H1 (cell line): ENCODE measurements around the gene BATF2. TPM values are rescaled to one million over a fixed set of nuclear protein-coding genes. Genes with fewer than 3 reads are reported as not detected.

Source experiments
- BCL11A ChIP-seq, 2 experiments: IDR thresholded peaks; one replicate each; pipeline ENCODE4 v1.6.1; 2011; ENCODE audit warnings: low read depth in 2 of 2, low read length in 2 of 2, mild to moderate bottlenecking in 2 of 2
- BRCA1 ChIP-seq: IDR thresholded peaks from 2 replicates; pipeline ENCODE4 v1.6.1; 2012; ENCODE audit warnings: low read depth, low read length, improper control_type of control experiment
- EZH2 ChIP-seq: fragments of 200-600 bp; sonication (generic); IDR thresholded peaks from 2 replicates; pipeline ENCODE4 v1.7.1; 2012; ENCODE audit warnings: low read depth, mild to moderate bottlenecking, moderate library complexity, low read length, inconsistent platforms; ENCODE audit not compliant: severe bottlenecking
- FOSL1 ChIP-seq: IDR thresholded peaks from 2 replicates; pipeline ENCODE4 v1.6.1; 2011; ENCODE audit warnings: mild to moderate bottlenecking, low read depth, low read length, moderate library complexity; ENCODE audit not compliant: insufficient read depth
- RXRA ChIP-seq: IDR thresholded peaks from 2 replicates; pipeline ENCODE4 v1.6.1; 2011; ENCODE audit warnings: low read depth, mild to moderate bottlenecking, low read length, moderate library complexity; ENCODE audit not compliant: insufficient read depth
- SAP30 ChIP-seq: fragments of 300-600 bp; sonication (generic); IDR thresholded peaks from 2 replicates; pipeline ENCODE4 v1.7.1; 2012; ENCODE audit warnings: low read length, moderate library complexity, mild to moderate bottlenecking, inconsistent platforms; ENCODE audit not compliant: insufficient read depth, insufficient replicate concordance
- polyA plus RNA-seq, 7 experiments: library from polyadenylated mRNA; depleted of rRNA in 3 of 7; stranded (reverse) in 5 of 7; unstranded in 2 of 7; fragments of >200 nt in 5 of 7; fragments of 200-250 nt in 2 of 7; gene quantifications; 1 replicate in 5 of 7; 2 replicates in 1 of 7; 4 replicates in 1 of 7; pipeline versions ENCODE4 v1.2.1 to v1.2.3, GENCODE V29; 2011 to 2013; ENCODE audit warnings: missing spikeins in 2 of 7, mixed read lengths in 2 of 7
- total RNA-seq: library from RNA; stranded (reverse); fragmentation: NEBNext Ultra II Directional; extraction: Animal tissue kit (Norgen Biotek cat#: 25700); gene quantifications from 2 replicates; pipeline ENCODE4 v1.2.1, GENCODE V29; 2021
- TF ChIP-seq, protein P1 (sequence below): fragments of 300-600 bp; sonication (generic); IDR thresholded peaks from 2 replicates; pipeline ENCODE4 v1.7.1; 2012; ENCODE audit warnings: low read length, moderate library complexity, mild to moderate bottlenecking, inconsistent platforms; ENCODE audit not compliant: insufficient replicate concordance
- TF ChIP-seq, protein P2 (sequence below), 3 experiments: IDR thresholded peaks; 1 replicate in 2 of 3; 2 replicates in 1 of 3; pipeline versions ENCODE4 v1.5.1 to v1.6.1; 2011; ENCODE audit warnings: low read length in 3 of 3, mild to moderate bottlenecking in 3 of 3, inconsistent platforms in 2 of 3, low read depth in 1 of 3, moderate library complexity in 1 of 3; ENCODE audit not compliant: insufficient read depth in 1 of 3; ENCODE audit errors: control extremely low read depth in 1 of 3

BATF2 gene
- total and polyA plus RNA-seq, 2 of the 8 experiments (the other 6 are each of a cell fraction or from before 2014, with no cell fraction given): 1.4 to 3.1 TPM

GRCh38 chr11:64989416-64989815 lies 7.4 kb downstream of the BATF2 start (continued):
- TF ChIP-seq, protein P1, sequence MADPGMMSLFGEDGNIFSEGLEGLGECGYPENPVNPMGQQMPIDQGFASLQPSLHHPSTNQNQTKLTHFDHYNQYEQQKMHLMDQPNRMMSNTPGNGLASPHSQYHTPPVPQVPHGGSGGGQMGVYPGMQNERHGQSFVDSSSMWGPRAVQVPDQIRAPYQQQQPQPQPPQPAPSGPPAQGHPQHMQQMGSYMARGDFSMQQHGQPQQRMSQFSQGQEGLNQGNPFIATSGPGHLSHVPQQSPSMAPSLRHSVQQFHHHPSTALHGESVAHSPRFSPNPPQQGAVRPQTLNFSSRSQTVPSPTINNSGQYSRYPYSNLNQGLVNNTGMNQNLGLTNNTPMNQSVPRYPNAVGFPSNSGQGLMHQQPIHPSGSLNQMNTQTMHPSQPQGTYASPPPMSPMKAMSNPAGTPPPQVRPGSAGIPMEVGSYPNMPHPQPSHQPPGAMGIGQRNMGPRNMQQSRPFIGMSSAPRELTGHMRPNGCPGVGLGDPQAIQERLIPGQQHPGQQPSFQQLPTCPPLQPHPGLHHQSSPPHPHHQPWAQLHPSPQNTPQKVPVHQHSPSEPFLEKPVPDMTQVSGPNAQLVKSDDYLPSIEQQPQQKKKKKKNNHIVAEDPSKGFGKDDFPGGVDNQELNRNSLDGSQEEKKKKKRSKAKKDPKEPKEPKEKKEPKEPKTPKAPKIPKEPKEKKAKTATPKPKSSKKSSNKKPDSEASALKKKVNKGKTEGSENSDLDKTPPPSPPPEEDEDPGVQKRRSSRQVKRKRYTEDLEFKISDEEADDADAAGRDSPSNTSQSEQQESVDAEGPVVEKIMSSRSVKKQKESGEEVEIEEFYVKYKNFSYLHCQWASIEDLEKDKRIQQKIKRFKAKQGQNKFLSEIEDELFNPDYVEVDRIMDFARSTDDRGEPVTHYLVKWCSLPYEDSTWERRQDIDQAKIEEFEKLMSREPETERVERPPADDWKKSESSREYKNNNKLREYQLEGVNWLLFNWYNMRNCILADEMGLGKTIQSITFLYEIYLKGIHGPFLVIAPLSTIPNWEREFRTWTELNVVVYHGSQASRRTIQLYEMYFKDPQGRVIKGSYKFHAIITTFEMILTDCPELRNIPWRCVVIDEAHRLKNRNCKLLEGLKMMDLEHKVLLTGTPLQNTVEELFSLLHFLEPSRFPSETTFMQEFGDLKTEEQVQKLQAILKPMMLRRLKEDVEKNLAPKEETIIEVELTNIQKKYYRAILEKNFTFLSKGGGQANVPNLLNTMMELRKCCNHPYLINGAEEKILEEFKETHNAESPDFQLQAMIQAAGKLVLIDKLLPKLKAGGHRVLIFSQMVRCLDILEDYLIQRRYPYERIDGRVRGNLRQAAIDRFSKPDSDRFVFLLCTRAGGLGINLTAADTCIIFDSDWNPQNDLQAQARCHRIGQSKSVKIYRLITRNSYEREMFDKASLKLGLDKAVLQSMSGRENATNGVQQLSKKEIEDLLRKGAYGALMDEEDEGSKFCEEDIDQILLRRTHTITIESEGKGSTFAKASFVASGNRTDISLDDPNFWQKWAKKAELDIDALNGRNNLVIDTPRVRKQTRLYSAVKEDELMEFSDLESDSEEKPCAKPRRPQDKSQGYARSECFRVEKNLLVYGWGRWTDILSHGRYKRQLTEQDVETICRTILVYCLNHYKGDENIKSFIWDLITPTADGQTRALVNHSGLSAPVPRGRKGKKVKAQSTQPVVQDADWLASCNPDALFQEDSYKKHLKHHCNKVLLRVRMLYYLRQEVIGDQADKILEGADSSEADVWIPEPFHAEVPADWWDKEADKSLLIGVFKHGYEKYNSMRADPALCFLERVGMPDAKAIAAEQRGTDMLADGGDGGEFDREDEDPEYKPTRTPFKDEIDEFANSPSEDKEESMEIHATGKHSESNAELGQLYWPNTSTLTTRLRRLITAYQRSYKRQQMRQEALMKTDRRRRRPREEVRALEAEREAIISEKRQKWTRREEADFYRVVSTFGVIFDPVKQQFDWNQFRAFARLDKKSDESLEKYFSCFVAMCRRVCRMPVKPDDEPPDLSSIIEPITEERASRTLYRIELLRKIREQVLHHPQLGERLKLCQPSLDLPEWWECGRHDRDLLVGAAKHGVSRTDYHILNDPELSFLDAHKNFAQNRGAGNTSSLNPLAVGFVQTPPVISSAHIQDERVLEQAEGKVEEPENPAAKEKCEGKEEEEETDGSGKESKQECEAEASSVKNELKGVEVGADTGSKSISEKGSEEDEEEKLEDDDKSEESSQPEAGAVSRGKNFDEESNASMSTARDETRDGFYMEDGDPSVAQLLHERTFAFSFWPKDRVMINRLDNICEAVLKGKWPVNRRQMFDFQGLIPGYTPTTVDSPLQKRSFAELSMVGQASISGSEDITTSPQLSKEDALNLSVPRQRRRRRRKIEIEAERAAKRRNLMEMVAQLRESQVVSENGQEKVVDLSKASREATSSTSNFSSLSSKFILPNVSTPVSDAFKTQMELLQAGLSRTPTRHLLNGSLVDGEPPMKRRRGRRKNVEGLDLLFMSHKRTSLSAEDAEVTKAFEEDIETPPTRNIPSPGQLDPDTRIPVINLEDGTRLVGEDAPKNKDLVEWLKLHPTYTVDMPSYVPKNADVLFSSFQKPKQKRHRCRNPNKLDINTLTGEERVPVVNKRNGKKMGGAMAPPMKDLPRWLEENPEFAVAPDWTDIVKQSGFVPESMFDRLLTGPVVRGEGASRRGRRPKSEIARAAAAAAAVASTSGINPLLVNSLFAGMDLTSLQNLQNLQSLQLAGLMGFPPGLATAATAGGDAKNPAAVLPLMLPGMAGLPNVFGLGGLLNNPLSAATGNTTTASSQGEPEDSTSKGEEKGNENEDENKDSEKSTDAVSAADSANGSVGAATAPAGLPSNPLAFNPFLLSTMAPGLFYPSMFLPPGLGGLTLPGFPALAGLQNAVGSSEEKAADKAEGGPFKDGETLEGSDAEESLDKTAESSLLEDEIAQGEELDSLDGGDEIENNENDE: no peak
- no peak for TF ChIP-seq EZH2
- no peak for TF ChIP-seq RXRA
- TF ChIP-seq SAP30: no peak
- no peak for TF ChIP-seq FOSL1
- TF ChIP-seq, protein P2, sequence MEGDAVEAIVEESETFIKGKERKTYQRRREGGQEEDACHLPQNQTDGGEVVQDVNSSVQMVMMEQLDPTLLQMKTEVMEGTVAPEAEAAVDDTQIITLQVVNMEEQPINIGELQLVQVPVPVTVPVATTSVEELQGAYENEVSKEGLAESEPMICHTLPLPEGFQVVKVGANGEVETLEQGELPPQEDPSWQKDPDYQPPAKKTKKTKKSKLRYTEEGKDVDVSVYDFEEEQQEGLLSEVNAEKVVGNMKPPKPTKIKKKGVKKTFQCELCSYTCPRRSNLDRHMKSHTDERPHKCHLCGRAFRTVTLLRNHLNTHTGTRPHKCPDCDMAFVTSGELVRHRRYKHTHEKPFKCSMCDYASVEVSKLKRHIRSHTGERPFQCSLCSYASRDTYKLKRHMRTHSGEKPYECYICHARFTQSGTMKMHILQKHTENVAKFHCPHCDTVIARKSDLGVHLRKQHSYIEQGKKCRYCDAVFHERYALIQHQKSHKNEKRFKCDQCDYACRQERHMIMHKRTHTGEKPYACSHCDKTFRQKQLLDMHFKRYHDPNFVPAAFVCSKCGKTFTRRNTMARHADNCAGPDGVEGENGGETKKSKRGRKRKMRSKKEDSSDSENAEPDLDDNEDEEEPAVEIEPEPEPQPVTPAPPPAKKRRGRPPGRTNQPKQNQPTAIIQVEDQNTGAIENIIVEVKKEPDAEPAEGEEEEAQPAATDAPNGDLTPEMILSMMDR (IDR thresholded peaks at IDR 0.05; ENCODE audit: control extremely low read depth in 1 of 3, insufficient read depth in 1 of 3, low read depth in 1 of 3, low read length in 3 of 3): no peak
- no peak for TF ChIP-seq BRCA1
- no peak for TF ChIP-seq BCL11A (IDR thresholded peaks at IDR 0.05; ENCODE audit: low read depth in 2 of 2, low read length in 2 of 2)
